ENCODE data around the gene GPANK1.
"Not testable (repeated sequence)": the region's sequence is repeated elsewhere in the genome, so short reads cannot be mapped to it uniquely, and the experiment has no call there.

The GPANK1 gene

DNA sequence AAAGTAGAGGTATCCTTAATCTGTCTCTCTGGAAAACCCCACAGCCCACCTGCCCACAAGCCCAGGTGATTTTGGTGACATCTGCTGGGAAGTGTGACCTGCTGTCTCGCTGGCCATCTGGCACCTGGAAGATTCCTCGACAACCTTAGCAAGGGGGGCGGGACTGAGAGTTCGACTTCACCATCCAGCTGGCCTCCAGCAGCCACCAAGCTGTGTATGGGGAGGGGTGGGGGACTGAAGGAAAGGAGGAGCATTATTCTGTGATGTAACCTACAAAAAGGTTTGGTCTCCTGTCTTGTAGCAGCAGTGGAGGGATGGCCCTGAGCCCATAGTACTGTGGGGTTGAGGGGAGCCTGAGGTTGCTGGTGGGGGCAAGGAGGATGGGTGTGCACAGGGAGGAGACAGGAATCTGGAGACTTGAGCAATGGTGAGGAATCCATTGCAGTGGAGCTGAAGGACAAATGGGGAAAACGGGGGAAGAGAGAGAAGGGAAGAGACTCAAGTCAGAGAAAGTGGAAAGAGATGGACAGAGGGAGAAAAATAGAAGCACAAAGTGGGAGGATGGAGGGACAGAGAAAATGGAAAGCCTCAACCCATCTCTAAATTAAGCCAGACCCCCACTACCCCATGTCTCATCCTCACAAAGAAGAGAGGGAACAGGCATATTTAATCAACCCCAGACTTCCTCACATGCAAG, 45.9 kb upstream of the GPANK1 start:
- H3K27me3 ChIP-seq (replicated peaks; ENCODE audit: control insufficient read depth, insufficient read depth, low read length) = no peaks in the 10 kb centered on the region; the same call in 1 of the 2 replicates
- no peak for DNase-seq (ENCODE audit: extremely low read depth, insufficient read length)
- H3K36me3 ChIP-seq (ENCODE audit: control insufficient read depth, insufficient read depth, low read length) = no peaks in the 10 kb centered on the region
- TF ChIP-seq, protein P1, sequence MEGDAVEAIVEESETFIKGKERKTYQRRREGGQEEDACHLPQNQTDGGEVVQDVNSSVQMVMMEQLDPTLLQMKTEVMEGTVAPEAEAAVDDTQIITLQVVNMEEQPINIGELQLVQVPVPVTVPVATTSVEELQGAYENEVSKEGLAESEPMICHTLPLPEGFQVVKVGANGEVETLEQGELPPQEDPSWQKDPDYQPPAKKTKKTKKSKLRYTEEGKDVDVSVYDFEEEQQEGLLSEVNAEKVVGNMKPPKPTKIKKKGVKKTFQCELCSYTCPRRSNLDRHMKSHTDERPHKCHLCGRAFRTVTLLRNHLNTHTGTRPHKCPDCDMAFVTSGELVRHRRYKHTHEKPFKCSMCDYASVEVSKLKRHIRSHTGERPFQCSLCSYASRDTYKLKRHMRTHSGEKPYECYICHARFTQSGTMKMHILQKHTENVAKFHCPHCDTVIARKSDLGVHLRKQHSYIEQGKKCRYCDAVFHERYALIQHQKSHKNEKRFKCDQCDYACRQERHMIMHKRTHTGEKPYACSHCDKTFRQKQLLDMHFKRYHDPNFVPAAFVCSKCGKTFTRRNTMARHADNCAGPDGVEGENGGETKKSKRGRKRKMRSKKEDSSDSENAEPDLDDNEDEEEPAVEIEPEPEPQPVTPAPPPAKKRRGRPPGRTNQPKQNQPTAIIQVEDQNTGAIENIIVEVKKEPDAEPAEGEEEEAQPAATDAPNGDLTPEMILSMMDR (IDR thresholded peaks at IDR 0.05; ENCODE audit: insufficient read depth, low read length, poor library complexity, severe bottlenecking) = no peak
- H3K4me3 ChIP-seq (replicated peaks; ENCODE audit: low read depth, low read length) = no peak overlapping the region

DNA sequence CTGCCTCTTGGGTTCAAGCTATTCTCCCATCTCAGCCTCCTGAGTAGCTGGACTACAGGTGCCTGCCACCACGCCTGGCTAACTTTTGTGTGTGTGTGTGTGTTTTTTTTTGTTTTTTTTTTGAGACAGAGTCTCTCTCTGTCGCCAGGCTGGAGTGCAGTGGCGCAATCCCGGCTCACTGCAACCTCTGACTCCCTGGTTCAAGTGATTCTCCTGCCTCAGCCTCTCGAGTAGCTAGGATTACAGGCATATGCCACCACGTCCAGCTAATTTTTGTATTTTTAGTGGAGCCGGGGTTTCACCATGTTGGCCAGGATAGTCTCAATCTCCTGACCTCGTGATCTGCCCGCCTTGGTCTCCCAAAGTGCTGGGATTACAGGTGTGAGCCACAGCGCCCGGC, 44.4 kb upstream of the GPANK1 start:
- DNase-seq (ENCODE audit: extremely low read depth, insufficient read length); H3K27me3 ChIP-seq (replicated peaks; ENCODE audit: control insufficient read depth, insufficient read depth, low read length); H3K4me3 ChIP-seq (replicated peaks; ENCODE audit: low read depth, low read length); H3K36me3 ChIP-seq (ENCODE audit: control insufficient read depth, insufficient read depth, low read length): not testable (repeated sequence)

DNA sequence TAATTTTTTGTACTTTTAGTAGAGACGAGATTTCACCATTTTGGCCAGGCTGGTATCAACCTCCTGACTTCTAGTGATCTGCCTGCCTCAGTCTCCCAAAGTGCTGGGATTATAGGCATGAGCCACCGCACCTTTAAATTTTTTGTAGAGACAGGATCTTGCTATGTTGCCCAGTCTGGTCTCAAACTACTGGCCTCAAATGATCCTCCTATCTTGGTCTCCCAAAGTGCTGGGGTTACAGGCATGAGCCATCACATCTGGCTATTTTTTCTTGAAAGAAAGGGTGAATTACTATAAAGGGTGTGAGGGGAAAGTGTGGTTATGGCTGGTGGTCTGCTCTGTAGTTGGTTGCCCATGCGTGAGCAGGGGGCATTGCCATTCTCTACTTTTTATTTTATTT, 43.4 kb upstream of the GPANK1 start:
- no peaks in the 10 kb centered on the region for H3K36me3 ChIP-seq (ENCODE audit: control insufficient read depth, insufficient read depth, low read length)
- no peak overlapping the region for H3K4me3 ChIP-seq (replicated peaks; ENCODE audit: low read depth, low read length)
- TF ChIP-seq, protein P1 (IDR thresholded peaks at IDR 0.05; ENCODE audit: insufficient read depth, low read length, poor library complexity, severe bottlenecking) = no peak
- DNase-seq (ENCODE audit: extremely low read depth, insufficient read length) = no peak
- no peaks in the 10 kb centered on the region; the same call in 1 of the 2 replicates for H3K27me3 ChIP-seq (replicated peaks; ENCODE audit: control insufficient read depth, insufficient read depth, low read length)

DNA sequence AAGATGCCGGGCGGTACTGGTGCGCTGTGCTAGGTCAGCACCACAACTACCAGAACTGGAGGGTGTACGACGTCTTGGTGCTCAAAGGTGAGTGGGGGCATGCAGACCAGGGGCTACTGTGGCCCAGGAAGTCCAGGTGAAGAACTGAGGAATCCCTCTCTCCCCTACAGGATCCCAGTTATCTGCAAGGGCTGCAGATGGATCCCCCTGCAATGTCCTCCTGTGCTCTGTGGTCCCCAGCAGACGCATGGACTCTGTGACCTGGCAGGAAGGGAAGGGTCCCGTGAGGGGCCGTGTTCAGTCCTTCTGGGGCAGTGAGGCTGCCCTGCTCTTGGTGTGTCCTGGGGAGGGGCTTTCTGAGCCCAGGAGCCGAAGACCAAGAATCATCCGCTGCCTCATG, 42.9 kb upstream of the GPANK1 start:
- DNase-seq (ENCODE audit: extremely low read depth, insufficient read length) = no peak
- Histone ChIP-seq H3K36me3 (ENCODE audit: control insufficient read depth, insufficient read depth, low read length) (no peaks in the 10 kb centered on the region), H3K4me3 (replicated peaks; ENCODE audit: low read depth, low read length) (no peak overlapping the region), H3K27me3 (replicated peaks; ENCODE audit: control insufficient read depth, insufficient read depth, low read length) (no peaks in the 10 kb centered on the region; the same call in 1 of the 2 replicates)
- TF ChIP-seq, protein P1 (IDR thresholded peaks at IDR 0.05; ENCODE audit: insufficient read depth, low read length, poor library complexity, severe bottlenecking) = no peak

DNA sequence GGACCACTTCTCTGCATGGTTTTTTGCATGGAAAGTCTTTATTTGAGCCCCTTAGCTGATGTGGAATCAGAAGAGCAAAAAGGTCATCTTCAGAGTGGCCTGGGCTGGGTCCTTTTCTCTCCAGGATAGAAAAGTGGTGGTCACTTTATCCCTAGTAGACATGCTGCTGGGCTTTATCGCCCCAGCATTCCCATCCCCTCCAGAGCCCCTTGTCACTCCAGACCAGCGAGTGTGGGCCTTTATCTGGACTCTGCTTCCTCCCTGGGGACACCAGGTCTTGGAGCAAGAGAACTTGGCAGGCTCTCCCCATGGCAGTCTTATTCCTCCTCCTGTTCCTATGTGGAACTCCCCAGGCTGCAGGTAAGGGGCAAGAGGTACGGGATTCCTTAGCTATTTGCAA, 41.8 kb upstream of the GPANK1 start, which contains the start of gene LY6G6F:
Gene LY6G6F, plus strand, starts transcription at position 268 of the 400 bp plus-strand sequence. Its CDS starts 41 bp downstream, at position 309.
- DNase-seq (ENCODE audit: extremely low read depth, insufficient read length) = no peak
- no peaks in the 10 kb centered on the region for H3K36me3 ChIP-seq (ENCODE audit: control insufficient read depth, insufficient read depth, low read length)
- no peaks in the 10 kb centered on the region for H3K27me3 ChIP-seq (replicated peaks; ENCODE audit: control insufficient read depth, insufficient read depth, low read length)
- TF ChIP-seq, protein P1 (IDR thresholded peaks at IDR 0.05; ENCODE audit: insufficient read depth, low read length, poor library complexity, severe bottlenecking) = no peak
- no peak within 1 kb of the TSS for H3K4me3 ChIP-seq (replicated peaks; ENCODE audit: low read depth, low read length)

DNA sequence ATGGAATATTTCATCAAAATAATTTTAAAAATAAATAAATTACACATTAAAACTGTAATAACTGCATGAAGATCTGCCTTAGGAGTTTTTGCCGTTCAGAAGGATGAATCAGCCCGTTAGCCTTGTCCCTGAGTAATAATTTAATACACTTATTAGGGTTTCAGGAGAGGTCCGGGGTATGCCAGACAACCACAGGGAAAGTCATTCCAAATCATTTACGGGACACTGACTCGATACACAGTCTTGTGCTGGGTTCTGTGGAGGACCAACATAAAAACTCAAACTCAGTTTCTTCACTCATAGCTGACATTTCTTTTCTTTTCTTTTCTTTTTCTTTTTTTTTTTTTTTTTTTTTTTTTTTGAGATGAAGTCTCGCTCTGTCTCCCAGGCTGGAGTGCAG, 41.1 kb upstream of the GPANK1 start:
- Histone ChIP-seq H3K27me3 (replicated peaks; ENCODE audit: control insufficient read depth, insufficient read depth, low read length) (no peaks in the 10 kb centered on the region), H3K4me3 (replicated peaks; ENCODE audit: low read depth, low read length) (no peak overlapping the region), H3K36me3 (ENCODE audit: control insufficient read depth, insufficient read depth, low read length) (no peaks in the 10 kb centered on the region)
- no peak for DNase-seq (ENCODE audit: extremely low read depth, insufficient read length)
- TF ChIP-seq, protein P1 (IDR thresholded peaks at IDR 0.05; ENCODE audit: insufficient read depth, low read length, poor library complexity, severe bottlenecking) = no peak
